ENCODE data around the gene CTDP1.
"Not testable (repeated sequence)": the region's sequence is repeated elsewhere in the genome, so short reads cannot be mapped to it uniquely, and the experiment has no call there.

DNA sequence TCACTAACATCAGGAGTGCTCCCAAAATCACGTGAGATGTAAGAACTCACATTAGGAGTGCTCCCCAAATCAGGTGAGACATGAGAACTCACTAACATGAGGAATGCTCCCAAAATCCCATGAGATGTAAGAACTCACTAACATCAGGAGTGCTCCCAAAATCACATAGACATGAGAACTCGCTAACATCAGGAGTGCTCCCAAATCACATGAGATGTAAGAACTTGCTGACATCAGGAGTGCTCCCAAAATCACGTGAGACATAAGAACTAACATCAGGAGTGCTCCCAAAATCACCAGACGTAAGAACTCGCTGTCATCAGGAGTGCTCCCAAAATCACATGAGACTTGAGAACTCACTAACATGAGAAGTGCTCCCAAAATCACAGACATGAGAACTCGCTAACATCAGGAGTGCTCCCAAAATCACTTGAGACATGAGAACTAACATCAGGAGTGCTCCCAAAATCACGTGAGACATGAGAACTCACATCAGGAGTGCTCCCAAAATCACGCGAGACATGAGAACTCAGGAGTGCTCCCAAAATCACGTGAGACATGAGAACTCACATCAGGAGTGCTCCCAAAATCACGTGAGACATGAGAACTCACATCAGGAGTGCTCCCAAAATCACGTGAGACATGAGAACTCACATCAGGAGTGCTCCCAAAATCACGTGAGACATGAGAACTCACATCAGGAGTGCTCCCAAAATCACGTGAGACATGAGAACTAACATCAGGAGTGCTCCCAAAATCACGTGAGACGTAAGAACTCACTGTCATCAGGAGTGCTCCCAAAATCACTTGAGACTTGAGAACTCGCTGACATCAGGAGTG is 52.5 kb downstream of the CTDP1 start:
- not testable (repeated sequence) for TF ChIP-seq POLR2A (IDR thresholded peaks at IDR 0.05; ENCODE audit: low read length); GATA1 (IDR thresholded peaks at IDR 0.05; ENCODE audit: low read depth, low read length)
